H1 (cell line): ENCODE data around the gene WWC2. TPM values are rescaled to one million over a fixed set of nuclear protein-coding genes. Genes with fewer than 3 reads are reported as not detected.

ENCODE experiments used
- CTCF ChIA-PET: fragments of 300-600 bp; sonication (Branson Sonifier 250); formaldehyde crosslinking; loops from one replicate; lab custom pipeline; 2021; ENCODE audit not compliant: partially characterized antibody; lab: Charles Lee
- POLR2A ChIA-PET: fragments of 300-600 bp; sonication (Branson Sonifier 250); formaldehyde crosslinking; loops from one replicate; lab custom pipeline; 2021; ENCODE audit warnings: inconsistent platforms; ENCODE audit not compliant: partially characterized antibody; lab: Charles Lee
- DNase-seq, 2 experiments: peaks; one replicate each; pipeline versions ENCODE4 v3.0.0 to v3.0.0-alpha.2; 2010 to 2022; ENCODE audit warnings: low spot score in 2 of 2, low read depth in 1 of 2, mixed read lengths in 1 of 2
- FAIRE-seq: peaks from 2 replicates; lab custom pipeline; 2011; peaks lifted over from hg19 to GRCh38; lab: Jason Lieb, UNC
- H2AFZ ChIP-seq: 2 replicates; pipeline ENCODE4 v1.8.1; 2012; ENCODE audit warnings: low read length, inconsistent platforms
- H2AK5ac ChIP-seq: 2 replicates; pipeline ENCODE4 v1.6.1; 2013; ENCODE audit warnings: low read depth, low read length
- H2BK120ac ChIP-seq: replicated peaks from 2 replicates; pipeline ENCODE3; 2013; ENCODE audit warnings: low read depth, low read length, inconsistent platforms
- H2BK12ac ChIP-seq: 2 replicates; pipeline ENCODE4 v1.6.1; 2013; ENCODE audit warnings: low read depth, low read length
- H2BK15ac ChIP-seq: 2 replicates; pipeline ENCODE4 v1.6.1; 2013; ENCODE audit warnings: low read length
- H2BK20ac ChIP-seq: 2 replicates; pipeline ENCODE4 v1.6.1; 2013; ENCODE audit warnings: low read length
- H2BK5ac ChIP-seq: 2 replicates; pipeline ENCODE4 v1.6.1; 2013; ENCODE audit warnings: low read depth, low read length
- H3K14ac ChIP-seq: 2 replicates; pipeline ENCODE4 v1.6.1; 2013; ENCODE audit warnings: inconsistent platforms; ENCODE audit not compliant: insufficient read length
- H3K18ac ChIP-seq: 2 replicates; pipeline ENCODE4 v1.6.1; 2013; ENCODE audit warnings: low read length; ENCODE audit errors: extremely low read depth
- H3K23ac ChIP-seq: 2 replicates; pipeline ENCODE4 v1.6.1; 2013; ENCODE audit warnings: inconsistent platforms; ENCODE audit not compliant: insufficient read length
- H3K23me2 ChIP-seq: 2 replicates; pipeline ENCODE4 v1.6.1; 2013; ENCODE audit warnings: low read depth, low read length
- H3K27ac ChIP-seq: 2 replicates; pipeline ENCODE4 v1.6.1; 2011; ENCODE audit warnings: low read depth, low read length, inconsistent platforms
- H3K27me3 ChIP-seq, 4 experiments: replicated peaks in 1 of 4; 1 replicate in 1 of 4; 2 replicates in 3 of 4; pipeline versions ENCODE4 v1.6.1 to v1.8.1; 2011 to 2013; ENCODE audit warnings: low read length in 3 of 4, mild to moderate bottlenecking in 3 of 4, inconsistent platforms in 2 of 4, mixed read lengths in 2 of 4, moderate library complexity in 1 of 4; ENCODE audit not compliant: control insufficient read depth in 3 of 4, insufficient read depth in 3 of 4; ENCODE audit errors: extremely low read depth in 1 of 4
- H3K36me3 ChIP-seq, 4 experiments: 2 replicates each; pipeline versions ENCODE4 v1.6.1 to v1.8.1; 2011 to 2013; ENCODE audit warnings: mild to moderate bottlenecking in 4 of 4, low read length in 3 of 4, moderate library complexity in 2 of 4, control low read depth in 1 of 4, inconsistent platforms in 1 of 4; ENCODE audit not compliant: insufficient read depth in 4 of 4, control insufficient read depth in 2 of 4
- H3K4ac ChIP-seq: replicated peaks from 2 replicates; pipeline ENCODE3; 2013; ENCODE audit warnings: low read length, low read depth, mixed read lengths, inconsistent platforms; ENCODE audit not compliant: insufficient read length
- H3K4me1 ChIP-seq, 4 experiments: replicated peaks in 1 of 4; 1 replicate in 1 of 4; 2 replicates in 3 of 4; pipeline versions ENCODE4 v1.6.1 to v1.8.1; 2011 to 2013; ENCODE audit warnings: low read length in 3 of 4, inconsistent platforms in 2 of 4, mixed read lengths in 1 of 4; ENCODE audit not compliant: insufficient read depth in 4 of 4, control insufficient read depth in 3 of 4
- H3K4me2 ChIP-seq, 2 experiments: 2 replicates each; pipeline versions ENCODE4 v1.6.1 to v1.8.1; 2011 to 2013; ENCODE audit warnings: low read depth in 2 of 2, low read length in 2 of 2, control low read depth in 1 of 2, inconsistent platforms in 1 of 2, mild to moderate bottlenecking in 1 of 2; ENCODE audit not compliant: insufficient read depth in 1 of 2
- H3K4me3 ChIP-seq, 4 experiments: fragments of 200-600, 300-600 bp in 1 of 4; sonication (generic), shearing (Covaris generic), sonication (Bioruptor Twin) in 1 of 4; 2 replicates each; pipeline versions ENCODE4 v1.5.1 to v1.8.1; 2011 to 2016; ENCODE audit warnings: low read length in 4 of 4, low read depth in 3 of 4, control low read depth in 2 of 4, inconsistent platforms in 2 of 4, mild to moderate bottlenecking in 2 of 4, mixed read lengths in 1 of 4, moderate library complexity in 1 of 4; ENCODE audit not compliant: insufficient read depth in 2 of 4; ENCODE audit errors: extremely low read depth in 1 of 4
- H3K56ac ChIP-seq: replicated peaks from 2 replicates; pipeline ENCODE3; 2013; ENCODE audit warnings: low read depth, mild to moderate bottlenecking, mixed read lengths, low read length, inconsistent platforms; ENCODE audit not compliant: insufficient read length
- H3K79me1 ChIP-seq: 2 replicates; pipeline ENCODE4 v1.6.1; 2013; ENCODE audit warnings: low read depth, low read length, control low read depth
- H3K79me2 ChIP-seq, 2 experiments: 2 replicates each; pipeline versions ENCODE4 v1.6.1 to v1.8.1; 2012 to 2013; ENCODE audit warnings: low read length in 2 of 2, mild to moderate bottlenecking in 2 of 2, inconsistent platforms in 1 of 2; ENCODE audit not compliant: insufficient read depth in 2 of 2, control insufficient read depth in 1 of 2
- H3K9ac ChIP-seq, 4 experiments: replicated peaks in 1 of 4; 1 replicate in 1 of 4; 2 replicates in 3 of 4; pipeline versions ENCODE4 v1.6.1 to v1.8.1; 2011 to 2013; ENCODE audit warnings: low read depth in 3 of 4, low read length in 3 of 4, control low read depth in 2 of 4, mild to moderate bottlenecking in 2 of 4, moderate library complexity in 2 of 4, inconsistent platforms in 1 of 4; ENCODE audit errors: extremely low read depth in 1 of 4
- H3K9me3 ChIP-seq, 2 experiments: 2 replicates each; pipeline versions ENCODE4 v1.6.1 to v1.8.1; 2012 to 2013; ENCODE audit warnings: mild to moderate bottlenecking in 2 of 2, moderate library complexity in 2 of 2, control low read depth in 1 of 2, inconsistent platforms in 1 of 2, low read depth in 1 of 2, low read length in 1 of 2, mixed read lengths in 1 of 2; ENCODE audit not compliant: insufficient read depth in 2 of 2
- H4K20me1 ChIP-seq, 2 experiments: replicated peaks in 1 of 2; 2 replicates each; pipeline versions ENCODE3 to v1.8.1; 2011 to 2013; ENCODE audit warnings: inconsistent platforms in 2 of 2, low read length in 2 of 2, mild to moderate bottlenecking in 1 of 2; ENCODE audit not compliant: insufficient read depth in 2 of 2, control insufficient read depth in 1 of 2
- H4K5ac ChIP-seq: 2 replicates; pipeline ENCODE4 v1.6.1; 2013; ENCODE audit warnings: low read length, low read depth, mixed read lengths, inconsistent platforms; ENCODE audit not compliant: insufficient read length
- H4K8ac ChIP-seq: 2 replicates; pipeline ENCODE4 v1.8.0; 2013; ENCODE audit warnings: mild to moderate bottlenecking, moderate library complexity, low read length, inconsistent platforms; ENCODE audit not compliant: insufficient read depth; ENCODE audit errors: extremely low read depth
- H4K91ac ChIP-seq: replicated peaks from 2 replicates; pipeline ENCODE3; 2013; ENCODE audit warnings: low read length, mixed read lengths, inconsistent platforms; ENCODE audit not compliant: insufficient read length
- TCF12 ChIP-seq: IDR thresholded peaks from 2 replicates; pipeline ENCODE4 v1.6.1; 2011; ENCODE audit warnings: low read depth, mild to moderate bottlenecking, low read length
- WGBS, 2 experiments: shearing (Covaris generic) in 1 of 2; methylation state at CpG; one replicate each; pipeline versions ENCODE4 v1.1.6 to v1.1.7; 2013 to 2015; ENCODE audit warnings: low lambda C conversion rate in 2 of 2, mixed read lengths in 2 of 2, inconsistent platforms in 1 of 2, low coverage in 1 of 2, missing lambda C conversion rate in 1 of 2; ENCODE audit not compliant: insufficient replicate concordance in 2 of 2, insufficient coverage in 1 of 2, insufficient read length in 1 of 2; ENCODE audit errors: extremely low coverage in 1 of 2, missing lambda C conversion rate in 1 of 2; 5-methylcytosine and 5-hydroxymethylcytosine counted together
- polyA plus RNA-seq, 7 experiments: library from polyadenylated mRNA; depleted of rRNA in 3 of 7; stranded (reverse) in 5 of 7; unstranded in 2 of 7; fragments of >200 nt in 5 of 7; fragments of 200-250 nt in 2 of 7; gene quantifications; 1 replicate in 5 of 7; 2 replicates in 1 of 7; 4 replicates in 1 of 7; pipeline versions ENCODE4 v1.2.1 to v1.2.3, GENCODE V29; 2011 to 2013; ENCODE audit warnings: missing spikeins in 2 of 7, mixed read lengths in 2 of 7
- total RNA-seq: library from RNA; stranded (reverse); fragmentation: NEBNext Ultra II Directional; extraction: Animal tissue kit (Norgen Biotek cat#: 25700); gene quantifications from 2 replicates; pipeline ENCODE4 v1.2.1, GENCODE V29; 2021

The WWC2 gene
- total and polyA plus RNA-seq, 2 of the 8 experiments (the other 6 are each of a cell fraction or from before 2014, with no cell fraction given) = 17.6 to 135 TPM

- H2AFZ ChIP-seq = no peak overlapping the region
- H4K20me1 ChIP-seq = no peaks in the 10 kb centered on the region
- no peak overlapping the region for H3K4ac ChIP-seq
- DNase-seq = peak in 1 of 2 experiments; percentile 35
- H4K8ac ChIP-seq = no peak overlapping the region
- WGBS, 2 experiments = 85% methylated on average over 10 of the region's 10 CpGs; no CpG with 5 or more reads in 1 of the 2 experiments
- H3K18ac ChIP-seq = no peak overlapping the region
- no peaks in the 10 kb centered on the region for H3K79me1 ChIP-seq
- no peak overlapping the region for H2BK5ac ChIP-seq
- no peak overlapping the region for H3K23ac ChIP-seq
- H3K9me3 ChIP-seq = peaks cover 5 to 6% of the 10 kb centered on the region in 2 experiments; a peak in 1 of 4 replicates
- no peak for TF ChIP-seq TCF12
- no peak overlapping the region for H3K56ac ChIP-seq
- CTCF ChIA-PET = interaction anchor here (1.1 to 1.5 kb wide), 3 partner anchors 68 to 77 kb away, joined by 4 to 7 read pairs (median 4); no protein-coding TSS in a partner anchor
- no peak overlapping the region for H3K9ac ChIP-seq
- no peak for FAIRE-seq
- no peaks in the 10 kb centered on the region for H3K36me3 ChIP-seq
- no peak overlapping the region for H4K91ac ChIP-seq
- no peaks in the 10 kb centered on the region for H3K4me1 ChIP-seq
- no peak overlapping the region for H2BK20ac ChIP-seq
- POLR2A ChIA-PET = no interaction called here
- H3K27ac ChIP-seq = no peak overlapping the region
- no peak overlapping the region for H3K14ac ChIP-seq
- H4K5ac ChIP-seq = no peak overlapping the region
- no peak overlapping the region for H3K4me2 ChIP-seq
- no peak overlapping the region for H2AK5ac ChIP-seq
- no peak overlapping the region for H2BK12ac ChIP-seq
- no peaks in the 10 kb centered on the region for H3K79me2 ChIP-seq
- no peak overlapping the region for H2BK120ac ChIP-seq
- no peak overlapping the region for H3K4me3 ChIP-seq
- no peak overlapping the region for H2BK15ac ChIP-seq
- peaks cover 0 to 2% (median 0%) of the 10 kb centered on the region in 4 experiments; a peak in 1 of 7 replicates for H3K27me3 ChIP-seq
- peaks cover 2% of the 10 kb centered on the region; the same call in 1 of the 2 replicates for H3K23me2 ChIP-seq
Observed at GRCh38 chr4:183329954-183330742, 231.1 kb downstream of the WWC2 start.
